ENCODE data around the gene INPP5A. TPM values are rescaled to one million over a fixed set of nuclear protein-coding genes. Genes with fewer than 3 reads are reported as not detected.

Gene INPP5A
- total and polyA plus RNA-seq, 10 donors: 11.1 to 41.3 (median 30.8) TPM

- peak; percentile 71 for DNase-seq
- no peak overlapping the region for H3K4me3 ChIP-seq
- TF ChIP-seq POLR2A (IDR thresholded peaks at IDR 0.05) (no peak), POLR2AphosphoS5 (IDR thresholded peaks at IDR 0.05) (peak in 1 of 3 donors; percentile 13)
- TF ChIP-seq, protein P1, sequence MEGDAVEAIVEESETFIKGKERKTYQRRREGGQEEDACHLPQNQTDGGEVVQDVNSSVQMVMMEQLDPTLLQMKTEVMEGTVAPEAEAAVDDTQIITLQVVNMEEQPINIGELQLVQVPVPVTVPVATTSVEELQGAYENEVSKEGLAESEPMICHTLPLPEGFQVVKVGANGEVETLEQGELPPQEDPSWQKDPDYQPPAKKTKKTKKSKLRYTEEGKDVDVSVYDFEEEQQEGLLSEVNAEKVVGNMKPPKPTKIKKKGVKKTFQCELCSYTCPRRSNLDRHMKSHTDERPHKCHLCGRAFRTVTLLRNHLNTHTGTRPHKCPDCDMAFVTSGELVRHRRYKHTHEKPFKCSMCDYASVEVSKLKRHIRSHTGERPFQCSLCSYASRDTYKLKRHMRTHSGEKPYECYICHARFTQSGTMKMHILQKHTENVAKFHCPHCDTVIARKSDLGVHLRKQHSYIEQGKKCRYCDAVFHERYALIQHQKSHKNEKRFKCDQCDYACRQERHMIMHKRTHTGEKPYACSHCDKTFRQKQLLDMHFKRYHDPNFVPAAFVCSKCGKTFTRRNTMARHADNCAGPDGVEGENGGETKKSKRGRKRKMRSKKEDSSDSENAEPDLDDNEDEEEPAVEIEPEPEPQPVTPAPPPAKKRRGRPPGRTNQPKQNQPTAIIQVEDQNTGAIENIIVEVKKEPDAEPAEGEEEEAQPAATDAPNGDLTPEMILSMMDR (IDR thresholded peaks at IDR 0.05 in 8 of 11, conservative IDR thresholded peaks at IDR 0.05 in 3 of 11): no peak
- H3K9me3 ChIP-seq: peaks cover 0 to 22% (median 9%) of the 10 kb centered on the region in 8 donors
- peak overlapping the region in 2 of 8 donors; percentile 78 to 79 for H3K27ac ChIP-seq
- intact Hi-C loops (cut with DNase I; ENCODE audit: low total_unique reads): no loop called here
- peaks cover 0 to 67% (median 22%) of the 10 kb centered on the region in 6 donors for H3K36me3 ChIP-seq
- H3K27me3 ChIP-seq (replicated peaks in 1 of 7): no peaks in the 10 kb centered on the region
- 94 to 98% (median 95%) methylated on average over 10 to 13 of the region's 13 CpGs for WGBS, 5 donors
- H3K4me1 ChIP-seq: peaks cover 0 to 36% (median 20%) of the 10 kb centered on the region in 6 donors
Measured at GRCh38 chr10:132696728-132697577, 159.4 kb downstream of the INPP5A start.

GRCh38 chr10:132697578-132698200 lies 160.1 kb downstream of the INPP5A start:
- peaks cover 0 to 36% (median 20%) of the 10 kb centered on the region in 6 donors for H3K4me1 ChIP-seq
- H3K9me3 ChIP-seq: peaks cover 0 to 22% (median 9%) of the 10 kb centered on the region in 8 donors
- peak overlapping the region in 5 of 8 donors; percentile 68 to 84 (median 79) for H3K27ac ChIP-seq
- WGBS, 5 donors: 89 to 96% (median 94%) methylated on average over 19 to 21 of the region's 21 CpGs
- TF ChIP-seq POLR2AphosphoS5 (IDR thresholded peaks at IDR 0.05): no peak
- no peak for TF ChIP-seq POLR2A (IDR thresholded peaks at IDR 0.05)
- TF ChIP-seq, protein P1 (IDR thresholded peaks at IDR 0.05 in 8 of 11, conservative IDR thresholded peaks at IDR 0.05 in 3 of 11): no peak
- intact Hi-C loops (cut with DNase I; ENCODE audit: low total_unique reads): no loop called here
- H3K36me3 ChIP-seq: peaks cover 0 to 70% (median 22%) of the 10 kb centered on the region in 6 donors
- DNase-seq: peak; percentile 46
- no peak overlapping the region for H3K4me3 ChIP-seq
- no peaks in the 10 kb centered on the region for H3K27me3 ChIP-seq (replicated peaks in 1 of 7)

- TF ChIP-seq, protein P1 (IDR thresholded peaks at IDR 0.05 in 8 of 11, conservative IDR thresholded peaks at IDR 0.05 in 3 of 11): no peak
- TF ChIP-seq POLR2A (IDR thresholded peaks at IDR 0.05): no peak
- TF ChIP-seq POLR2AphosphoS5 (IDR thresholded peaks at IDR 0.05): no peak
- peak; percentile 69 for DNase-seq
Measured at GRCh38 chr10:132698211-132698751, 160.7 kb downstream of the INPP5A start.

More at GRCh38 chr10:132698211-132698751, 160.7 kb downstream of the INPP5A start:
- Histone ChIP-seq H3K9me3 (peaks cover 0 to 22% (median 9%) of the 10 kb centered on the region in 8 donors), H3K27ac (peak overlapping the region in 7 of 8 donors; percentile 43 to 84 (median 78)), H3K4me3 (no peak overlapping the region), H3K36me3 (peaks cover 0 to 76% (median 22%) of the 10 kb centered on the region in 6 donors), H3K4me1 (peaks cover 0 to 36% (median 20%) of the 10 kb centered on the region in 6 donors), H3K27me3 (replicated peaks in 1 of 7) (no peaks in the 10 kb centered on the region)
- intact Hi-C loops (cut with DNase I; ENCODE audit: low total_unique reads): no loop called here
- 84 to 89% (median 86%) methylated on average over 24 of the region's 24 CpGs for WGBS, 5 donors
